Measurements from ENCODE around the gene PRRT1B.

GRCh38 chr9:131596430-131596743 lies 51.1 kb downstream of the PRRT1B start:
- no peak for TF ChIP-seq AFF4 (CRISPR knock-in tag; IDR thresholded peaks at IDR 0.05)
- TF ChIP-seq RBM34 (IDR thresholded peaks at IDR 0.05; ENCODE audit: borderline replicate concordance, insufficient read depth, low read length): no peak
- TF ChIP-seq KAT2B (IDR thresholded peaks at IDR 0.05; ENCODE audit: low read depth, low read length): no peak
- TF ChIP-seq KLF16 (IDR thresholded peaks at IDR 0.05): no peak
- TF ChIP-seq BHLHE40 (IDR thresholded peaks at IDR 0.05; ENCODE audit: low read length): no peak
- TF ChIP-seq ETV1 (tag; conservative IDR thresholded peaks at IDR 0.05; ENCODE audit: low read depth): no peak
- no peak for TF ChIP-seq EGR1 (conservative IDR thresholded peaks at IDR 0.05)
- TF ChIP-seq FOXK2 (conservative IDR thresholded peaks at IDR 0.05 in 1 of 2, IDR thresholded peaks at IDR 0.05 in 1 of 2; ENCODE audit: low read depth in 2 of 2): no peak
- no peak for TF ChIP-seq TAF1 (IDR thresholded peaks at IDR 0.05; ENCODE audit: control insufficient read depth, extremely low read depth, insufficient read depth, low read length, severe bottlenecking)
- no peak for TF ChIP-seq CBFB (CRISPR knock-in tag; IDR thresholded peaks at IDR 0.05)
- TF ChIP-seq ZNF444 (CRISPR knock-in tag; IDR thresholded peaks at IDR 0.05): no peak
- no peak for TF ChIP-seq KDM4B (IDR thresholded peaks at IDR 0.05; ENCODE audit: borderline replicate concordance in 2 of 2, low read depth in 1 of 2)
- no peak for TF ChIP-seq KDM1A (IDR thresholded peaks at IDR 0.05)
- TF ChIP-seq ZBTB8A (IDR thresholded peaks at IDR 0.05; ENCODE audit: partially characterized antibody): no peak
